IPS-20b (cell line): Measurements from ENCODE around the gene CAP2.
"Not testable (repeated sequence)": the region's sequence is repeated elsewhere in the genome, so short reads cannot be mapped to it uniquely, and the experiment has no call there.

Experiments used
- H3K27ac ChIP-seq: one replicate; pipeline ENCODE4 v1.5.1; 2013; ENCODE audit warnings: low read length
- H3K27me3 ChIP-seq: 2 replicates; pipeline ENCODE4 v1.6.1; 2013; ENCODE audit warnings: mild to moderate bottlenecking, low read length, inconsistent platforms; ENCODE audit not compliant: insufficient read depth
- H3K36me3 ChIP-seq: 2 replicates; pipeline ENCODE4 v1.6.1; 2013; ENCODE audit warnings: low read depth, mild to moderate bottlenecking, inconsistent platforms, low read length, moderate library complexity; ENCODE audit not compliant: insufficient read depth
- H3K4me1 ChIP-seq: 2 replicates; pipeline ENCODE4 v1.6.1; 2013; ENCODE audit warnings: mild to moderate bottlenecking, control low read depth, inconsistent platforms, low read length, moderate library complexity; ENCODE audit not compliant: insufficient read depth
- H3K4me3 ChIP-seq: 2 replicates; pipeline ENCODE4 v1.5.1; 2013; ENCODE audit warnings: mild to moderate bottlenecking, low read length, inconsistent platforms
- H3K9ac ChIP-seq: 2 replicates; pipeline ENCODE4 v1.6.1; 2013; ENCODE audit warnings: low read depth, mild to moderate bottlenecking, inconsistent platforms, low read length, moderate library complexity
- H3K9me3 ChIP-seq: 2 replicates; pipeline ENCODE4 v1.6.1; 2013; ENCODE audit warnings: mild to moderate bottlenecking, low read depth, low read length, inconsistent platforms; ENCODE audit not compliant: insufficient read depth

Gene CAP2

DNA sequence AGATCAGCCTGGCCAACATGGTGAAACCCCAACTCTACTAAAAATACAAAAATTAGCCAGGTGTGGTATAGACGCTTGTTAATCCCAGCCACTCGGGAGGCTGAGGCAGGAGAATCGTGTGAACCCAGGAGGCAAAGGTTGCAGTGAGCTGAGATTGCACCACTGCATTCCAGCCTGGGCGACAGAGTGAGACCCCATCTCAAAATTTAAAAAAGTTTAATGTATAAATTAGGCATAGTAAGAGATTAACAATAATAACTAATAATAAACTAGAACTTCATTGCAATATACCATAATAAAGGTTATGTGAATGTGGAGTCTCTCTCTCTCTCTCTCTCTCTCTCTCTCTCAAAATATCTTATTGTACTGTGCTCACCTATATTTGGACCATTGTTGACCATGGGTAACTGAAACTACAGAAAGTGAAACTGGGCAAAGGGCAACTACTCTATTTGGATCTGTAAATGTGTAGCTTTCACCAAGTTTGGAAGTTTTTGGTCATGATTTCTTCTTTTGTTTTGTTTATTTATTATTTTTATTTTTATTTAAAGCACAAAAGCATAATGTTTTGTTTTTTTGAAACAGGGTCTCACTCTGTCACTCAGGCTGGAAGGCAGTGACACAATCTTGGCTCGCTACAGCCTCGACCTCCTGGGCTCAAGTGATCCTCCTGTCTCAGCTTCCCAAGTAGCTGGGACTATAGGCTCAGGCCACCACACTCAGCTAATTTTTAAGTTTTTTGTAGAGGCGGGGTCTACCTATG is 12.0 kb downstream of the CAP2 start:
- H3K4me3 ChIP-seq, H3K9ac ChIP-seq, H3K27me3 ChIP-seq, H3K9me3 ChIP-seq, H3K36me3 ChIP-seq, H3K4me1 ChIP-seq, H3K27ac ChIP-seq: not testable (repeated sequence)

DNA sequence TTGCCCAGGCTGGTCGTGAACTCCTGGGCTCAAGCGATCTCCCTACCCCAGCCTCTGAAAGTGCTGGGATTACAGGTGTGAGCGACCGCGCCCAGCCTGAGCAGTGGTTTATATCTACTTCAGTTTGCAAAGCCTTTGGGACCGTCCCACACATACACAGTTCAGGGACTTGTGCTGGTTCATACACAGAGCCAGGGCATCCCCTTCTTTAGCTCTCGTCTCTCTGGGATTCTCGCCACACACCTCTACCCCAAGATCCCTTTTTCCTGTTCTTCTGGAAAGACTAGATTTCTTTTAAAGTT is 12.5 kb downstream of the CAP2 start:
- Histone ChIP-seq H3K4me1 (no peaks in the 10 kb centered on the region), H3K9me3 (peaks cover 7% of the 10 kb centered on the region), H3K36me3 (no peaks in the 10 kb centered on the region), H3K9ac (no peak overlapping the region), H3K4me3 (no peak overlapping the region), H3K27ac (no peak overlapping the region), H3K27me3 (no peaks in the 10 kb centered on the region)

DNA sequence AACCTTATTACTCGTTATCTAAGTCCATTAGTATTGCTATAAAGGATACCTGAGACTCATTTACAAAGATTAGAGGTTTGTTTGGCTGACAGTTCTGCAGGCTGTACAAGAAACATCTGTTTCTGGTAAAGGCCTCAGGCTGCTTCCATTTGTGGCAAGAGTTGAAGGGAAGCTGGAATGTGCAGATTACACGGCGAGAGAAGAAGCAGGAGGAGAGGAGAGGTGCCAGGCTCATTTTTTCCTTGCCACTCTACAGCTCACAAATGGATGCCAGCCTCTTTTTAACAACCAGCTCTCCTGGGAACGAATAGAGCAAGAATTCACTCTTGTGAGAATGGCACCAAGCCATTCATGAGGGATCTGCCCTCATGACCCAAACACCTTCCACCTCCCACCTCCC is 14.7 kb downstream of the CAP2 start:
- peaks cover 7% of the 10 kb centered on the region for H3K9me3 ChIP-seq
- no peaks in the 10 kb centered on the region for H3K27me3 ChIP-seq
- no peak overlapping the region for H3K4me3 ChIP-seq
- no peaks in the 10 kb centered on the region for H3K36me3 ChIP-seq
- H3K27ac ChIP-seq = no peak overlapping the region
- H3K9ac ChIP-seq = no peak overlapping the region
- H3K4me1 ChIP-seq = no peaks in the 10 kb centered on the region

DNA sequence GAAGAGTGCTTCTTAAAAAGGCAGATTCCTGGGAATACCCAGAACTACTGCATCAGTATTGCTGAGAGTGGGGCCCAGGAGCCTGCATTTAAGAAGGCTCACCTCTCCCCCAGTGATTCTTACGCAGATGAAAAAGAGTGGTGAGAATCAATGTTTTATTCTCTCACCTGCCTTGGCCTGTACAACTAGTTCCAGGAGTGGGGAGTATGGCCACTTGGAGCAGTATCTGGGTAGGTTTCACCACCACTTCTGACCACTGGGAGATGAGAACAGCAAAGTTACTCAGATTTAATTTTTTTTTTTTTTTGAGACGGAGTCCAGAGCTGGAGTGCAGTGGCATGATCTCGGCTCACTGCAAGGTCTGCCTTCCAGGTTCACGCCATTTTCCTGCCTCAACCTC is 16.9 kb downstream of the CAP2 start:
- Histone ChIP-seq H3K27me3 (no peaks in the 10 kb centered on the region), H3K36me3 (no peaks in the 10 kb centered on the region), H3K27ac (no peak overlapping the region), H3K4me3 (no peak overlapping the region), H3K9ac (no peak overlapping the region), H3K4me1 (no peaks in the 10 kb centered on the region), H3K9me3 (peaks cover 7% of the 10 kb centered on the region)

DNA sequence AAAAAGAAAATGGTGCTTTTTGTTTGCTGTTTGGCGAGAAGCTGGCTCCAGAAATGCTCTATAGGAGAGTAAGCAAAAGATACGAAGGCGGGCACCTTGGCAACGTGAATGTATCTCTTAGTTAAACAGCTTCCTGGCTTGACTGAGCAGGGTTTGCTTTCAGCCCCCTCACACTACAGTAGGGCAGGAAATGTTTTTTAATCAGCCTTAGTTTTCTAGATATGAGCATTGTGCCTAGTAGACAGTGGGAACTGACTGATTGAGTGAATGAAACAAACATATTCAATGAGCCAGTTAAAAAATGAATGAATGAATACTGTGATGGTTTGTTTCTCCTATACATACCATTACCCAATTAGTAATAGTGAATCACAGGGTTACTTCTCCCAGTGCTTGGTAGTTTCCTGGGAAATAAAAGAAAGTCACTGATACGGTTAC is 19.9 kb downstream of the CAP2 start:
- no peak overlapping the region for H3K27ac ChIP-seq
- no peaks in the 10 kb centered on the region for H3K27me3 ChIP-seq
- H3K4me3 ChIP-seq = no peak overlapping the region
- H3K9me3 ChIP-seq = peaks cover 7% of the 10 kb centered on the region
- no peak overlapping the region for H3K9ac ChIP-seq
- no peaks in the 10 kb centered on the region for H3K36me3 ChIP-seq
- H3K4me1 ChIP-seq = peaks cover 10% of the 10 kb centered on the region

DNA sequence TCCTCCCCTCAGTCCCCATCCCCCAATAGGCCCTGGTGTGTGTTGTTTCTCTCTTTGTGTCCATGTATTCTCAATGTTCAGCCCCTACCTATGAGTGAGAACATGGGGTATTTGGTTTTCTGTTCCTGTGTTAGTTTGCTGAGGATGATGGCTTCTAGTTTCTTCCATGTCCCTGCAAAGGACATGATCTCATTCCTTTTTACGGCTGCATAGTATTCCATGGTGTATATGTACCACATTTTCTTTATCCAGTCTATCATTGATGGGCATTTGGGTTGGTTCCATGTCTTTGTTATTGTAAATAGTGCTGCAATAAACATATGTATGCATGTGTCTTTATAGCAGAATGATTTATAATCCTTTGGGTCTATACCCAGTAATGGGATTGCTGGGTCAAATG is 21.0 kb downstream of the CAP2 start:
- H3K4me3 ChIP-seq, H3K9me3 ChIP-seq, H3K27ac ChIP-seq, H3K36me3 ChIP-seq, H3K27me3 ChIP-seq, H3K9ac ChIP-seq: not testable (repeated sequence)
- peaks cover 19% of the 10 kb centered on the region for H3K4me1 ChIP-seq

DNA sequence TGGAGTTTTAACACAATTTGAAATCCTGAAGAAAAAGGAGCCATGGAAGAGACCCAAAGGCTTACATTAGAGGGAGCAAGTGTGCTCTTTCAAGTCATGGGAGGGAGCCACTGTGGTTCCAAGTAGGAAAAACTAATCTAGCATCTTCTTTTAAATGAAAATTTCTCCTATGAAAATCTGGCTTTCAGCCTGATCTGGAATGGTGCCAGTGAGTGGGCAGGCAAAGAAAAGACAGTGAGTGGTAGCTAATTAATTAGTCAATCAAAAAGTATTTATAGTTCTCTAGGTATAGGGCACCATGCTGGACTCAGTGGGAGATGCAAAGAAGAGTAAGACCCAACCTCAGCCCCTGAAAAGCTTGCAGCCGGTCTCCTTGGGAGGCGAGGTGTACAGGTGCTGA is 21.9 kb downstream of the CAP2 start:
- Histone ChIP-seq H3K27ac (no peak overlapping the region), H3K36me3 (no peaks in the 10 kb centered on the region), H3K4me3 (no peak overlapping the region), H3K4me1 (peaks cover 19% of the 10 kb centered on the region), H3K9ac (no peak overlapping the region), H3K9me3 (peaks cover 2% of the 10 kb centered on the region; the same call in 1 of the 2 replicates), H3K27me3 (no peaks in the 10 kb centered on the region)

DNA sequence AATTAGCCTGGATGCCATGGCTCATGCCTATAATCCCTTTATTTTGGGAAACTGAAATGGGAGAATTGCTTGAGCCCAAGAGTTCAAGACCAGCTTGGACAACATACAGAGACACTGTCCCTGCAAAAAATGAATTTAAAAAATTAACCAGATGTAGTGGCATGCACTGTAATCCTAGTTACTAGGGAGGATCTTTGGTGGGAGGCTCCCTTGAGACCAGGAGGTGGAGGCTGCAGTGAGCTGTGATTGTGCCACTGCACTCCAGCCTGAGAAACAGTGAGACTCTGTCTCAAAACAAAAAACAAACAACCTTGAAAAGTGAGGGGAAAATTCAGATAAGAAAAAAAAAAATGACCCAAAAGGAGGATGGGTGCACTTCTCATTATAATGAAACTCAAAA is 23.4 kb downstream of the CAP2 start:
- H3K4me1 ChIP-seq = peaks cover 19% of the 10 kb centered on the region
- H3K36me3 ChIP-seq = no peaks in the 10 kb centered on the region
- H3K27me3 ChIP-seq = no peaks in the 10 kb centered on the region
- no peaks in the 10 kb centered on the region for H3K9me3 ChIP-seq
- H3K9ac ChIP-seq = no peak overlapping the region
- no peak overlapping the region for H3K27ac ChIP-seq
- H3K4me3 ChIP-seq = no peak overlapping the region

DNA sequence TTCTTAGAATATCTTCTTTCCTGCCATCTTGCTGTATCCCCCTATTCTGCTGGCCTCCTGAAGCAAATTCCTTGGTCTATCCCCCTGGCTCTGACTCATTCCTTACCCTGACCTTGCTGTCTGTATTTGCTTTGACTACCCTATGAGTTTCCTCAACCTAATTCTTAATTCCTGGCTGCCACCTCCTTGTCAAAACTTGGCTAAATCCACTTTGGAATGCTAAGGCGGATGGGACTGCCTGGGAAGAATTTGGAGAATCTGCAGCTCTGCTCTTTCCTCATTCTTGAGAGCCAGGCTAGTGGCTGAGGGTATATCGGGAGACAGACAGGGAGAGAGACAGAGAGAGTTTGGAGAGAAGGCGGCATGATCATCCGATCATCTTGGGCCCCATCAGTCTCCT is 24.4 kb downstream of the CAP2 start:
- H3K27ac ChIP-seq = no peak overlapping the region
- no peaks in the 10 kb centered on the region for H3K27me3 ChIP-seq
- H3K9ac ChIP-seq = no peak overlapping the region
- no peak overlapping the region for H3K4me3 ChIP-seq
- peaks cover 19% of the 10 kb centered on the region for H3K4me1 ChIP-seq
- H3K36me3 ChIP-seq = no peaks in the 10 kb centered on the region
- no peaks in the 10 kb centered on the region for H3K9me3 ChIP-seq

DNA sequence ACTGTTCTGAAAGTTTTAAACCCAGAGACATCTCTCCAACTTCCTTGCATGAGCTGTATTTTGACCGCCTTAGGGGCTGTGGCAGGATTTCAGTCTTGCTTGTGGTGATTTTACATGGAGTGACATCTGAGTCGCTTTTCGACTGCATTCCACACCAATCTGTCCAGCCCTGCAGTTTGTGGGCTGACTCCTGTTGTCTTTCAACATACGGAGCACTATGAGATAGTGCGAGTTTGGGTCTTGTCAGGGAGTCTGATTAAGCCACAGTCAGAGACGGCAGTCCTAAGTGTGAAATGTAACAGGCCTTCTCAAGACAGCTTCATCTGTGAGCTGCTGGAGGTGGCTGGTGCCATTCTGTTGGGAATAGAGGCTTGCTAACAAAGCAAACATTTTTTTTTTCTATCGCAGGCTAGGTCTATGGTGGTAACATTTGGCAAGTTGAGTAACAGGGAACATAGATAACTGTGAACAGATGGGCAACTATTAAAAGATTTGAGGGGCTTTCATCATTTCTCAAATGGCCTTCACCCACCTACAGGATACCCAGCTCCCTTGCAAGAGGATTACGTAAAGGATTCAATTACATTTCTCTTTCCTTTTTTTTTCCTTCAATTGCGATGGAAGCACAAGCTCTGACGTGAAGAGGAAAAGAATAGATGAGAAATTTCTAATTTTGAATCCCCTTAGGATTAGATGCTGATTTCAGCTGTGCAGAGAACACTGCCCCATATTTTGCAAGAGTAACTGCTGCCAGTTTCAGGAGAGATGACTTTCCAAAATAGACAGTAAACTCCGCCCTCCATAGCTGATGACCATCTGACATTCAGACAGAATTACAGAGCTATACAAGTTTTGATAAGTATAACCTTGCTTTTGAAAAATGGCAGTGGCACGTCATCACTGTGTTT is 25.1 kb downstream of the CAP2 start:
- Histone ChIP-seq H3K4me3 (no peak overlapping the region), H3K9me3 (no peaks in the 10 kb centered on the region), H3K9ac (no peak overlapping the region), H3K27ac (no peak overlapping the region), H3K4me1 (peaks cover 19% of the 10 kb centered on the region), H3K36me3 (no peaks in the 10 kb centered on the region), H3K27me3 (no peaks in the 10 kb centered on the region)

DNA sequence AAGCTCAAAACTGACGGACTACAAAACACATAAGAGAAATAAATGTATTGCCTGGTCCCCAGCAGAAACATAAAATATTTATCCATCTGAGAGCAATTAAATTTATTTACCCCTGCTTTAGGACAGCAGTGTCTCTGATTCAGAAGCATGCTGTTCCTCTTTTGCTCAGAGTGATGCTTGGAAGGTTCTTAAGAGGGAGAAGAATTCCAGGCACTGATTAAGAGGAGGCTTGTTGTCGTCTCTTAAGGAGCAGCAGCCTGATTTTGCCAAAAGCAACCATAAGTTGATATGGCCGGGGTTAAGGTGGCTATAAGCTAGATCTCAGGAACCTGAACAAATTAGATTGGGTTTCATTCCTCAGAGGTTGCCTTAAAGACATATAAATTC is 25.8 kb downstream of the CAP2 start:
- Histone ChIP-seq H3K4me3 (no peak overlapping the region), H3K27ac (no peak overlapping the region)

DNA sequence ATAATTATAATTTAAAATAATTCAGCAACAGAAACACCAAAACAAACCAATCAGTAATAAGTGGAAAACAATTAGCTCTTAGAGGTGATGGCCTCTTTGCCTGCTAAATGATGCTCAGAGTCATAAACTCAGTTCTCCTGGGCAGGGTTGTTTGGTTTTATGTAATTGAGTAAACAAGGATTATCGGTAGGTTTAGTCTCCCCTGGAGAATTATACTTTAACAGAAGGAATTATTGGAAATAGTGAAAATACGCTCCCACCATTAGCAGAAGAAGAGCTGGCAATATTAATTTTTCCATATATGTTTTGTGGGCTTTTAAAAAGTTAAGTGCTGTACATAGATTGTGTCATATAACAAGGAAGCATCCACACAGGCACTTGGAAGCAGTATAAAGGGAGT is 27.0 kb downstream of the CAP2 start:
- no peaks in the 10 kb centered on the region for H3K27me3 ChIP-seq
- no peaks in the 10 kb centered on the region for H3K9me3 ChIP-seq
- H3K27ac ChIP-seq = no peak overlapping the region
- no peak overlapping the region for H3K9ac ChIP-seq
- H3K4me1 ChIP-seq = peaks cover 19% of the 10 kb centered on the region
- H3K4me3 ChIP-seq = no peak overlapping the region
- no peaks in the 10 kb centered on the region; the same call in 1 of the 2 replicates for H3K36me3 ChIP-seq

More for the DNA sequence above, 25.8 kb downstream of the CAP2 start:
- Histone ChIP-seq H3K4me1 (peaks cover 19% of the 10 kb centered on the region), H3K36me3 (no peaks in the 10 kb centered on the region), H3K27me3 (no peaks in the 10 kb centered on the region), H3K9me3 (no peaks in the 10 kb centered on the region), H3K9ac (no peak overlapping the region)
